Measurements from ENCODE around the gene ADD1.

The ADD1 gene

DNA sequence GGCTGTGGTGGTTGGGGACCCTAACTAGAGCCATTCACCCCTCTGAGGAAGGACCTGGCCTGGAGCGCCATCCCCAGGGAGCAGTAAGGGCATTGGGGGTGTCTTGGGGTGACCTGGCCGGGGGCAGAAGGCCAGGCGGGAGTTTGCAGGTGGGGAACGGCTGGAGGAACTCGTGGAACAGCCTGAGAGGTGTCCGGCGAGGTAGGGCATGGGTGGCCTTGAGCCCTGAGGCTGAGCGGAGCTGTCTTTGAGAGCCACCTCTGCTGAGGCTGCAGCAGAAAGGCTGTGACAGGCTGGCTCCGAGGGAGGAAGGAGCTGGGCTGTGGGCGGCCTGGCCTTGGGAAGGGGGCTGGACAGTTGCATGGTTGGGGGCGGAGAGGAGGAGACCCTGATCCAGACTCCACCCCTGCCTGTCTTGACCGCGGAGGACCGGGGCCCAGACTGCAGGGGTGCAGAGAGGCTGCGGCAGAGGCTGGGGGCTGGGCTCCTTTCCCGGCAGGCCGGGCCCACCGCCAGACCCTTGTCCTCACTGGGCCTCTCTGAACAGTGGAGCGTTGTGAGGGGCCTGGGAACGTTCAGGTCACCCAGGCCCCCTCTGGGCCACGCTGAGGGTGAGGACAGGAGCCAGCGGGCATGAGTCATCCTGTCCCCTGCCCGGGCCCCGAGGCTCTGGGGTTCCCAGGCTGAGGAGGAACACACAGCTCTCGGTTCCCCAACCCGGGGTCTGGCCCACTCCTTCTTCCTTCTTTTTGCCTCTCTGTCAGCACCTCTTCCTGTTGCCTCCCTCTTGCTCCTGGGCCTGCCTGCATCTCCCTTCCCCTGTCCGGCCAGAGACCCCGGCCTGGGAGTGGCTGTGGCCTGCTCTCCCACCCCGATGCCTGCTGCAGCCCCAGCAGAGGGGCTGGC lies 42.7 kb upstream of the ADD1 start:
- Histone ChIP-seq H3K4me3 (ENCODE audit: low read depth, low read length) (no peak overlapping the region), H3K9me3 (no peaks in the 10 kb centered on the region), H3K27me3 (no peaks in the 10 kb centered on the region), H3K4me1 (peaks cover 46% of the 10 kb centered on the region), H3K36me3 (no peaks in the 10 kb centered on the region)
- TF ChIP-seq, protein P1, sequence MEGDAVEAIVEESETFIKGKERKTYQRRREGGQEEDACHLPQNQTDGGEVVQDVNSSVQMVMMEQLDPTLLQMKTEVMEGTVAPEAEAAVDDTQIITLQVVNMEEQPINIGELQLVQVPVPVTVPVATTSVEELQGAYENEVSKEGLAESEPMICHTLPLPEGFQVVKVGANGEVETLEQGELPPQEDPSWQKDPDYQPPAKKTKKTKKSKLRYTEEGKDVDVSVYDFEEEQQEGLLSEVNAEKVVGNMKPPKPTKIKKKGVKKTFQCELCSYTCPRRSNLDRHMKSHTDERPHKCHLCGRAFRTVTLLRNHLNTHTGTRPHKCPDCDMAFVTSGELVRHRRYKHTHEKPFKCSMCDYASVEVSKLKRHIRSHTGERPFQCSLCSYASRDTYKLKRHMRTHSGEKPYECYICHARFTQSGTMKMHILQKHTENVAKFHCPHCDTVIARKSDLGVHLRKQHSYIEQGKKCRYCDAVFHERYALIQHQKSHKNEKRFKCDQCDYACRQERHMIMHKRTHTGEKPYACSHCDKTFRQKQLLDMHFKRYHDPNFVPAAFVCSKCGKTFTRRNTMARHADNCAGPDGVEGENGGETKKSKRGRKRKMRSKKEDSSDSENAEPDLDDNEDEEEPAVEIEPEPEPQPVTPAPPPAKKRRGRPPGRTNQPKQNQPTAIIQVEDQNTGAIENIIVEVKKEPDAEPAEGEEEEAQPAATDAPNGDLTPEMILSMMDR (IDR thresholded peaks at IDR 0.05; ENCODE audit: low read depth, low read length), result no peak
- DNase-seq, result peak; percentile 70

DNA sequence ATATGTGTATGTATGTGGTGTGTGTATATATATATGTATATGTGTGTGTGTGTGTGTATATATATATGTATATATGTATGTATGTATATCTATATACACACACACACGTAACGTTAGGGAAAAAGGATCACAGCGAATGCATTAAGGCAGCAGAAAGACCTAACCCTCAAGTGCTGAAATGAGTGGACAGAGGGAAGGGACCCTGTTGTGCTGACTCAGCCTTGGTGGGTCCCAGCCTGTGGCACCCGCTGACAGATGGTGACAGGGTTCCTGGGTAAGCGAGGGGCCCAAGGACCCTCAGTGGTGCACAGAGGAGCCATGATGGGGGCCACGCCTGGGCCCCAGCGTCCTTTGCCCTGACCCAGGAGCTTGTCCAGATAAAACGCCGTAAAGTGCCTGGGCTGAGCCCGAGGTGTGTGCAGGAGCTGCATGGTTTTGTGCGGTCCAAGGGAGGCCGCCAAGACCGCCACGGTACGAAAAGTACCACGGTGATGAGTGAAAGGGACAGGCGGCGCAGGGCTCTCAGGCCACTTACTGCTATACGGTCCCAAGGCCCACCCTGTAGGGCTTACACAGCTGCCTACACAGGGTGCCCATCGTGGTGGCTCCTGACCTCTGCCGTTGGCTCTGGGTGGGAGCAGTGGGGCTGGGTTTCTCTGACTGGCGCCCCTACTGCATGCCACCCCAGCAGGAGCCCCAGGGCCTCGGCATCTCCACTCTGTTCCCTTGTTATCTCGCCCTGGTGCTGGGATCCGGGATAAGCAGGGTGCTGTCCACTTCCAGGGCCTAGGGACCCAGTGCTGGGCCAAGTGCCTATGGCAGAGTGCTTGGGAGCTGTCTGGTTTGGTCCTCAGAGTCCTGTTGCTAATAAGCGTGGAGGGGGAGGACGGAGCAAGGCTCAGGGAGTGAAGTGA lies 40.8 kb upstream of the ADD1 start:
- H3K4me3 ChIP-seq (ENCODE audit: low read depth, low read length), result no peak overlapping the region
- H3K27me3 ChIP-seq, result no peaks in the 10 kb centered on the region
- TF ChIP-seq, protein P1 (IDR thresholded peaks at IDR 0.05; ENCODE audit: low read depth, low read length), result no peak
- H3K4me1 ChIP-seq, result peaks cover 29% of the 10 kb centered on the region
- no peaks in the 10 kb centered on the region for H3K9me3 ChIP-seq
- no peak for DNase-seq
- H3K36me3 ChIP-seq, result no peaks in the 10 kb centered on the region

DNA sequence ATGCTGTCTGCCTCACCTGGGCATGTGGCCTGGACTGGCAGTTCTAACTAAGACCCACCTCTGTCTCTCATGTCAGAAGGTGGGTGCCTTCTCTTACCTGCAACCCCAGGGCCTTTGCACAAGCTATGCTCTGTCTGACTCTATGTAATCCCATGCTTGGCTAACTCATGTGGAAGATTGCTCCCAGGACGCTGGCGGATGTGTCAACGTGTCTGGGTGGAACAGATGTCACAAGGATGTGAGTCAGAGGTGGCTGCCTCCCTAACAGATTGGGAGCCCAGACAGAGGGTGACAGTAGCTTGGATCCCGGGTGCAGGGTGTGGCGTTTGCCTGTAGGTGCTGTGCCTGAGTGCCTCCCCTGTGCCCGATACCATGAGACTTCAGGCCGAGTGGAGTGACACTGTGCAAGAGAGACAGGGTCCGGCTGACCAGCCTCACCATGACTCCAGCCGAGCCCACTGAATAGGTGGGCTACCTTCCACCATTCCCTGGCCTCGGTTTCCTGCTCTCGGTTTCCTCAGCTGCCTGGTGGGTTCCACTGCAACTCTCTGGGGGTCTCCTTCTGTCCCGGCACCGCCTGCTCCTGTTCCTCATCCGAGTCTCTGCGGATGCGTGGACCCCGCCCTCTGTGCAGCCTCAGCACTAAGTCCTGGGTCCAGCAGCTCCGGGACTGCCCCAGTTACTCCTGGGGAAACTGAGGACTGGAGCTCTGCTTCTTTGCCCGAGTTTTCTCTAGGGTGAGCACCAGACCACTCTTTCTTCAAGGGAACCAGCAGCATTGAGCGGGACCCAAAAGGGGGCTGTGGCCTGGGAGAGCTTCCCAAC lies 39.8 kb upstream of the ADD1 start:
- Histone ChIP-seq H3K4me1 (peaks cover 20% of the 10 kb centered on the region), H3K4me3 (ENCODE audit: low read depth, low read length) (no peak overlapping the region), H3K9me3 (no peaks in the 10 kb centered on the region), H3K36me3 (no peaks in the 10 kb centered on the region), H3K27me3 (no peaks in the 10 kb centered on the region)
- TF ChIP-seq, protein P1 (IDR thresholded peaks at IDR 0.05; ENCODE audit: low read depth, low read length), result no peak
- peak; percentile 23 for DNase-seq

DNA sequence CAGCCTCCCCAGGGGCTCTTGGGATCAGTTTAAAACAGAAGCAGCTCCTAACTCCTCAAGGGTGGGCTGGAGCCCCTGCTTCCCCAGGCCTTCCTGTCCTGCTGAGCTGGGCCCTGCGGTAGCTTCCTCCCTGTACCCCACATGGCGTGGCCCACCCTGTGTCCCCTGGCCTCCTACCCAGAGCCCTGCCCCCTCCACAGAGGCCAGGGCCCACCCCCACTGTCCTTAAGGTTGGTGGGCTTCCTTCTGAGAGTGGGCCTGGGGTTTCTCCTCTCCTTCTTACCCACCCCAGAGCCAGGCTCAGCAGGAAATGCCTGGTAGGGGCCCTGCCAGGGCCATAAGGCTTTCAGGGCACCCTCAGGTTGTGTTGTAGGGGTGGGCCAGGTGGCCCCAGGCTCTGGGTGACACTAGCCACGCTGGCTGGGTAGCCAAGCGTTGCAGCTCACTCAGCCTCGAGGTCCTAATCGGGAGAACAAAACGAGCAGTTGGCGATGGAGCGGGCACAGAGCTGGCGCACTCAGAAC lies 39.1 kb upstream of the ADD1 start:
- no peak for DNase-seq
- TF ChIP-seq, protein P1 (IDR thresholded peaks at IDR 0.05; ENCODE audit: low read depth, low read length), result no peak
- Histone ChIP-seq H3K4me3 (ENCODE audit: low read depth, low read length) (no peak overlapping the region), H3K4me1 (peaks cover 17% of the 10 kb centered on the region), H3K36me3 (no peaks in the 10 kb centered on the region), H3K27me3 (no peaks in the 10 kb centered on the region), H3K9me3 (no peaks in the 10 kb centered on the region)

DNA sequence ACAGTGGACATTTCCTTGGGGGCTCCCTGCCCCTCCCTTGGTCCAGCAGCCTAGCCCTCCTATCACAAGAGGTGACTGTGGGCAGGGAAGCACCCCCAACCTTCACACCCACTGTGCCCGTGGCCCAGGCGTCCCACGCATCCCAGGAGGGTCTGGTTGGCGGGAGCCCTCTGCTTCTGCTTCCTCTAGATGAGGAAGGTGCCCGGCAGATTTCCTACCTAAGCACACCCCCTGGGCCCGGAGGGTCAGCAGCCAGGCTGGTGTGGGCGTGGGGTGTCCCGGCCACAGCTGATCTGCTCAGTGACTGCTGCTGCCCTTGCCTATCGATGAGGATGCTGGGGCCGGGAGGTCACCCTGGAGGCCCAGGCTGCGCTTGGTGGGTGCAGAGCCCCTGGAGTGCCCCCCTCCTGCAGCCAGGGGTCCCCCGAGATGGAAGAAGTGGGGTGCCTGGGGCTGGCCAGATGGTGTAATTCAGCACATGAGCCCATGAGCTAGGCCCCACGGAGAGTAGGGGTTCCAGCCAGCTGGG lies 38.6 kb upstream of the ADD1 start:
- TF ChIP-seq, protein P1 (IDR thresholded peaks at IDR 0.05; ENCODE audit: low read depth, low read length), result no peak
- no peaks in the 10 kb centered on the region for H3K9me3 ChIP-seq
- H3K27me3 ChIP-seq, result no peaks in the 10 kb centered on the region
- H3K4me1 ChIP-seq, result peaks cover 14% of the 10 kb centered on the region
- H3K36me3 ChIP-seq, result no peaks in the 10 kb centered on the region
- H3K4me3 ChIP-seq (ENCODE audit: low read depth, low read length), result no peak overlapping the region
- no peak for DNase-seq
